Measurements from ENCODE around the gene LTBR.

LTBR gene

DNA sequence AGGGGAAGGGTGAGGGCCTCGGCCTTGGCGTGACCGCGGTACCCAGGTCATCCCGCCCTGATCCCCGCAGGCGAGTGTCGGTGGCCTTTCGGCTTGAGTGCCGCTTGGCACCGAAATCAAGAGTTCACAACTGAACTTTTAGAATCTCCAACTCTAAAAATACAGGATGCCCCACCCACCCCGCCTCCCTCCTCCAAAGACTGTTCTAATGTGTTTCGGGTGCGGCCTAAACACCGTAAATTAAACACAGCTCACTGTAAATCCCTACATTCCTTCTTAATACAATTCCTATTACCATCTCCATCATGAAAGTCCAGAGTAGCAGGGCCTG lies 20.0 kb upstream of the LTBR start:
- in situ Hi-C loops (cut with HindIII; ENCODE audit: low pct_ligation_motif_present, low sequenced_read_pairs) = no loop called here
- no peaks in the 10 kb centered on the region for H3K27me3 ChIP-seq (replicated peaks)
- H3K4me3 ChIP-seq (ENCODE audit: low read depth, low read length) = peak overlapping the region; percentile 52
- H3K27ac ChIP-seq = no peak overlapping the region
- H3K36me3 ChIP-seq (replicated peaks) = no peaks in the 10 kb centered on the region
- TF ChIP-seq, protein P1, sequence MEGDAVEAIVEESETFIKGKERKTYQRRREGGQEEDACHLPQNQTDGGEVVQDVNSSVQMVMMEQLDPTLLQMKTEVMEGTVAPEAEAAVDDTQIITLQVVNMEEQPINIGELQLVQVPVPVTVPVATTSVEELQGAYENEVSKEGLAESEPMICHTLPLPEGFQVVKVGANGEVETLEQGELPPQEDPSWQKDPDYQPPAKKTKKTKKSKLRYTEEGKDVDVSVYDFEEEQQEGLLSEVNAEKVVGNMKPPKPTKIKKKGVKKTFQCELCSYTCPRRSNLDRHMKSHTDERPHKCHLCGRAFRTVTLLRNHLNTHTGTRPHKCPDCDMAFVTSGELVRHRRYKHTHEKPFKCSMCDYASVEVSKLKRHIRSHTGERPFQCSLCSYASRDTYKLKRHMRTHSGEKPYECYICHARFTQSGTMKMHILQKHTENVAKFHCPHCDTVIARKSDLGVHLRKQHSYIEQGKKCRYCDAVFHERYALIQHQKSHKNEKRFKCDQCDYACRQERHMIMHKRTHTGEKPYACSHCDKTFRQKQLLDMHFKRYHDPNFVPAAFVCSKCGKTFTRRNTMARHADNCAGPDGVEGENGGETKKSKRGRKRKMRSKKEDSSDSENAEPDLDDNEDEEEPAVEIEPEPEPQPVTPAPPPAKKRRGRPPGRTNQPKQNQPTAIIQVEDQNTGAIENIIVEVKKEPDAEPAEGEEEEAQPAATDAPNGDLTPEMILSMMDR (IDR thresholded peaks at IDR 0.05; ENCODE audit: low read depth, low read length, missing control alignments) = no peak
- no peak for DNase-seq

DNA sequence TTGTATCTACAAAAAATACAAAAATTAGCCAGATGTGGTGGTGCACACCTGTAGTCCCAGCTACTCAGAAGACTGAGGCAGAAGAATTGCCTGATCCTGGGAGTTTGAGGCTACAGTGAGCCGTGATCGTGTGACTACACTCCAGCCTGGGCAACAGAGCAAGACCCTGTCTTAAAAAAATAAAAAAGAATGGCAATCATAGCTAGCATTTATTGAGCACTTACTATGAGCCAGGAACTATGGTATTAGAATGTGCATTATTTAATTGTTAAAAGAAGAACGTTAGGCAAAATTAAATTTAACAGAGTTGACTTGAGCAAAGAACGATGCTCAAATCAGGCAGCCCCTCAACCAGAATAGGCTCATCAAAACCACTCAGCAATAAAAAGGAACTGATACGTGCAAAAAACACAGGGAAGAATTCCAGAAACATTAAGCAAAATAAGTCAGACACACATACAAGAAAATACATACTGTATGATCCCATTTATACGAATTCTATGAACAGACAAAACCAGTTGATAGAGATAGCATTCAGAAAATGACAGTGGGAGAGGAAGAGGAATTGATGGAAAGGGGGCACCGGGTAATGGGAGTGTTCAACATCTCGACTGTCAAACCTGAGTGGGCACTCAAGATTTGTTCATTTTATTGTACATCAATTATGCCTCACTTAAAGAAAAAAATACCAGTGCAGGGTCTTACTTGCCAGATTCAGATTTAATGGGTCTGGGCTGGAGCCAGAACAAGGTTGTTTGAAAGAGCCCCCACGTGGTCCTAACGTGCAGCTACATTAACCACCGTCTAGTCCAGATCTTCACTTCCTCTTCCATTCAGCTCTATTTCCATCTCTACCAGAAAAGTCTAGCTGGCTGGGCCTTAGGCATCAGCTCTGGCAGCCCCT lies 16.6 kb upstream of the LTBR start:
- TF ChIP-seq, protein P1 (IDR thresholded peaks at IDR 0.05; ENCODE audit: low read depth, low read length, missing control alignments) = peak; percentile 48
- Histone ChIP-seq H3K4me3 (ENCODE audit: low read depth, low read length) (no peak overlapping the region), H3K36me3 (replicated peaks) (no peaks in the 10 kb centered on the region), H3K27me3 (replicated peaks) (no peaks in the 10 kb centered on the region), H3K27ac (no peak overlapping the region)
- in situ Hi-C loops (cut with HindIII; ENCODE audit: low pct_ligation_motif_present, low sequenced_read_pairs) = no loop called here
- no peak for DNase-seq

DNA sequence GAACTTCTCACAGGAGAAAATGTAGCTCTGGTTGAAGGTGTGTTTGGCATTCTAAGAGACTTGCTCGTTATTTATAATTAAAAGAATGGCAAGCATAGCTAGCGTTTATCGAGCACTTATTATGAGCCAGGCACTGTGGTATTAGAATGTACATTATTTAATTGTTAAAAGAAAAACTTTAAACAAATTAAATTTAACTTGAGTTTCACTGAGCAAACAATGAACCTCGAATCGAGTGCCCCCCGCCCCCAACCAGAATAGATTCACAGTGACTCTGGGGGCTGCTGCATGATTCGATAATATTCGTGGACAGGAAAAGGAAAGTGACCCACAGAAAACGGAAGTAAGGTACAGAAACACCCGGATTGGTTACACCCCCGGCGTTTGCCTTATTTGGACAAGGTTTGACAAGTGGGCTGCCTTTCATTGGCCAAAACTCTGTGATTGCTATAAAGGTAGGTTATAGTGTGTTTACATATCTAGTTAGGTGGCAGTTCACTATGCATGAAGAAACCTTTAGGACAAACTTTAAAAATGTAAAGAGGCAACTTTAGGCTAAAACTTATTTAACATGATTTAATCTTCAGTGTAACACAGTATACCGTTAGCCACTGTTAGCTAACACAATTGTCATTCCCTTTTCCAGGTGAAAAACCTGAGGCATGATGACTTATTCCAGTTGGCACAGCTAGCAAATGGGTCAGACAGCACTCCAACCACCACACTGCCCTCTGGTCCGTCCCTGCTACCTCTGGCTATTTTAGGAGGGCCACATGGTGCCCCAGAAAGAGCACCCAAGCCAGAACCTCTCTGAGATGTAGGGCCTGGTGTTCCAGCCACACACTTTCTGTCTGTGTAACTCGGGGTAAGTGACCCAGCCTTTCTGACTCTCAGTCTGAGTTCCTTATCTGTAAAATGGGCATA lies 15.7 kb upstream of the LTBR start:
- TF ChIP-seq, protein P1 (IDR thresholded peaks at IDR 0.05; ENCODE audit: low read depth, low read length, missing control alignments) = no peak
- Histone ChIP-seq H3K27me3 (replicated peaks) (no peaks in the 10 kb centered on the region), H3K27ac (no peak overlapping the region), H3K36me3 (replicated peaks) (no peaks in the 10 kb centered on the region), H3K4me3 (ENCODE audit: low read depth, low read length) (no peak overlapping the region)
- in situ Hi-C loops (cut with HindIII; ENCODE audit: low pct_ligation_motif_present, low sequenced_read_pairs) = no loop called here
- no peak for DNase-seq

DNA sequence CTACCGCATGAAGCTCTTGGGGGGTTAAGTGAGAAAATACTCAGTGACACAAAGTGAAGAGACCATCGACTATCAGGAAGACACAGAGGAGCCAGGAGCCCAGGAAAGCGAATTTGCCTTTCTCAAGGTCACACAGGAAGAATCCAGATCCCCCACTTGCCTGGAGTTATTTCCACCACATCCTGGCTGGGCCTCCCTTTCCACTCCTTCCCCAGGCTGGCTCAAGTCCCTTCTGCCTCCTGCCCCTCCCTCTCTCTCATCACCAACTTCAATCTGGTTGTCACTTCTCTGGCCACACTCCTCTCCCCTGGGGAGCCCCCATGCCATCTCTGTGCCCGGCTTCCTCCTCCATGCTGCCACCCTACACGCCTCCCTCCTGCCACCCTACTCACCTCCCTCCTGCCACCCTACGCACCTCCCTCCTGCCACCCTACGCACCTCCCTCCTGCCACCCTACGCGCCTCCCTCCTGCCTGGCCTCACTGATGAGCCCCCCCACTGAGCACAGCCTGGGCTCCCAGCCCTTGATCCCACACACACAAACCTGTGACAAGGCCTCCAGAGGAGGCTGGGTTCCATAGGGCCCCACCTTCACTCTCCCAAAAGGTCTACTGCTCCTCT lies 14.9 kb upstream of the LTBR start:
- in situ Hi-C loops (cut with HindIII; ENCODE audit: low pct_ligation_motif_present, low sequenced_read_pairs) = no loop called here
- no peak overlapping the region for H3K4me3 ChIP-seq (ENCODE audit: low read depth, low read length)
- H3K36me3 ChIP-seq (replicated peaks) = no peaks in the 10 kb centered on the region
- no peaks in the 10 kb centered on the region for H3K27me3 ChIP-seq (replicated peaks)
- H3K27ac ChIP-seq = no peak overlapping the region
- TF ChIP-seq, protein P1 (IDR thresholded peaks at IDR 0.05; ENCODE audit: low read depth, low read length, missing control alignments) = no peak
- DNase-seq = no peak

DNA sequence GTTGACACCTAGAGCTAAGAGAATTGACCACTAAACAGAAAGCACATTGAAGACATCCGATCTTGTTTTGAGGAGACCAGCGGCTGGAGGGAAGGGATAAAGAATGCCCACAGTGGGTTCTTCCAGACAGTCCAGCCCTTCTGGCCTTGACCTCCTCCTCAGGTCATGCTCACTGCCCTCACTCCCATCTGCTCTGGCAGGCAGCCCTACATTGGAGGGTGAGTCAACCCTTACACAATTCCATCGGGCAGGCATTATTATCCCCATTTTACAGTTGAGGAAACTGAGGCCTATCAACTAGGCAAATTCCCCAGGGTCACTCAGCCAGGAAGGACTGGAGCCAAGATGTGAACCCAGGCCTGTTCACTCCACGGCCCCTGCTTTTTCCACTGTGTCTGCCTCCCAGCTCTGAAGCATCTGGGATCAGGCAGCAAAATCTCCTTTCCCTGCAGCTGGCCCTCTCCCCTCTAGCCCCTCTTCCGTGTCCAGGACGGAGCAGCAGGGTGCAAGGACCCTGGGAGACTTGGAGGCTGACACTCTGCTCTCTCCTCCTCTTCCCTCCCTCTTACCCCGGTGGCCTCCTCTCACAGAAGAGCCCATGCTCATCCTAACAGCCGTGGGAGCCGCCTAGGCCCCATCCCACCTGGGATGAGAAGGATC lies 13.9 kb upstream of the LTBR start:
- no peak for DNase-seq
- in situ Hi-C loops (cut with HindIII; ENCODE audit: low pct_ligation_motif_present, low sequenced_read_pairs) = no loop called here
- TF ChIP-seq, protein P1 (IDR thresholded peaks at IDR 0.05; ENCODE audit: low read depth, low read length, missing control alignments) = no peak
- H3K27me3 ChIP-seq (replicated peaks) = no peaks in the 10 kb centered on the region
- no peaks in the 10 kb centered on the region for H3K36me3 ChIP-seq (replicated peaks)
- H3K27ac ChIP-seq = no peak overlapping the region
- no peak overlapping the region for H3K4me3 ChIP-seq (ENCODE audit: low read depth, low read length)
